K562 (cell line): Measurements from ENCODE around the gene KIF26A. TPM values are rescaled to one million over a fixed set of nuclear protein-coding genes. Genes with fewer than 3 reads are reported as not detected.

Experiments
- ATAC-seq: fragments of 200-7000 bp; cut with Tn5 transposase; 3 replicates; pipeline ENCODE4 v1.9.1; 2020; ENCODE audit warnings: moderate library complexity
- BruUV-seq: library from RNA; stranded (reverse); fragments of 400-500 nt; replicated peaks from 2 replicates; lab custom pipeline; 2021; lab: Mats Ljungman, UMichigan
- CTCF ChIA-PET: fragments of 300-600 bp; formaldehyde crosslinking; extraction: SDS; loops from one replicate; lab custom pipeline; 2021; ENCODE audit warnings: low intra/inter-chr PET ratio; lab: Yijun Ruan, JAX
- POLR2A ChIA-PET: fragments of 300-600, 350-650 bp; sonication (Branson Sonifier 250); formaldehyde crosslinking; extraction: SDS; loops from one replicate; lab custom pipeline; 2021; ENCODE audit warnings: antibody characterized with exemption, inconsistent platforms; lab: Yijun Ruan, JAX
- DNase-seq, 4 experiments: peaks; one replicate each; pipeline versions ENCODE4 v3.0.0 to v3.0.0-alpha.2; 2011 to 2018; ENCODE audit warnings: low spot score in 3 of 4, mixed read lengths in 3 of 4; ENCODE audit errors: extremely low read depth in 1 of 4
- FAIRE-seq: peaks from 2 replicates; lab custom pipeline; 2011; peaks lifted over from hg19 to GRCh38; lab: Jason Lieb, UNC
- H2AFZ ChIP-seq: 2 replicates; pipeline ENCODE4 v1.6.0; 2011; ENCODE audit warnings: low read depth, low read length, control low read depth, inconsistent platforms
- H3K27ac ChIP-seq: fragments of 200-600 bp; 3 replicates; pipeline ENCODE4 v1.8.0; 2011; ENCODE audit warnings: low read depth, mild to moderate bottlenecking, control low read depth, inconsistent platforms, low read length, moderate library complexity, mixed read lengths; ENCODE audit errors: extremely low read depth
- H3K27me3 ChIP-seq, 2 experiments: fragments of 300-600 bp in 1 of 2; 2 replicates in 1 of 2; 3 replicates in 1 of 2; pipeline versions ENCODE4 v1.6.0 to v1.8.0; 2011; ENCODE audit warnings: inconsistent platforms in 2 of 2, low read length in 2 of 2, mild to moderate bottlenecking in 1 of 2, mixed read lengths in 1 of 2, moderate library complexity in 1 of 2; ENCODE audit not compliant: control insufficient read depth in 2 of 2, insufficient read depth in 2 of 2
- H3K36me3 ChIP-seq: fragments of 300-600 bp; 3 replicates; pipeline ENCODE4 v1.8.0; 2011; ENCODE audit warnings: mild to moderate bottlenecking, low read length, inconsistent platforms; ENCODE audit not compliant: control insufficient read depth, insufficient read depth
- H3K4me1 ChIP-seq, 2 experiments: fragments of 200-600 bp in 1 of 2; replicated peaks in 1 of 2; 2 replicates in 1 of 2; 3 replicates in 1 of 2; pipeline versions ENCODE4 v1.5.1 to v1.8.0; 2011; ENCODE audit warnings: inconsistent platforms in 2 of 2, low read length in 2 of 2, mild to moderate bottlenecking in 1 of 2, mixed read lengths in 1 of 2, moderate library complexity in 1 of 2; ENCODE audit not compliant: control insufficient read depth in 2 of 2, insufficient read depth in 2 of 2
- H3K4me2 ChIP-seq: 2 replicates; pipeline ENCODE4 v1.6.1; 2011; ENCODE audit warnings: low read length, control low read depth, inconsistent platforms, mixed read lengths; ENCODE audit not compliant: insufficient read depth
- H3K4me3 ChIP-seq: fragments of 200-600 bp; sonication (generic), shearing (Covaris generic); 2 replicates; pipeline ENCODE4 v1.5.1; 2016; ENCODE audit warnings: control low read depth, inconsistent platforms
- H3K79me2 ChIP-seq: fragments of 200-600 bp; 3 replicates; pipeline ENCODE4 v1.8.0; 2011; ENCODE audit warnings: low read length, inconsistent platforms; ENCODE audit not compliant: control insufficient read depth, insufficient read depth
- H3K9ac ChIP-seq, 2 experiments: 2 replicates each; pipeline versions ENCODE4 v1.6.0 to v1.6.1; 2011; ENCODE audit warnings: low read depth in 2 of 2, low read length in 2 of 2, control low read depth in 1 of 2, inconsistent platforms in 1 of 2, mild to moderate bottlenecking in 1 of 2, mixed read lengths in 1 of 2; ENCODE audit not compliant: insufficient read depth in 1 of 2
- H3K9me1 ChIP-seq: one replicate; pipeline ENCODE4 v1.6.0; 2011; ENCODE audit warnings: inconsistent platforms, mild to moderate bottlenecking, low read length, moderate library complexity; ENCODE audit not compliant: control insufficient read depth, insufficient read depth
- H3K9me3 ChIP-seq: replicated peaks from 2 replicates; pipeline ENCODE4 v1.5.1; 2011; ENCODE audit warnings: low read depth, low read length, inconsistent platforms; ENCODE audit not compliant: control insufficient read depth, insufficient read depth
- H4K20me1 ChIP-seq: replicated peaks from 2 replicates; pipeline ENCODE4 v1.6.1; 2011; ENCODE audit warnings: low read length, inconsistent platforms, mixed read lengths; ENCODE audit not compliant: control insufficient read depth, insufficient read depth
- CCAR2 ChIP-seq: fragments of 200-400 bp; formaldehyde crosslinking; IDR thresholded peaks from 2 replicates; pipeline ENCODE4 v1.6.1; 2017; ENCODE audit warnings: mild to moderate bottlenecking, low read depth, low read length
- HEY1 ChIP-seq: fragments of 250-450 bp; sonication (Bioruptor Pico); IDR thresholded peaks from 2 replicates; pipeline ENCODE4 v1.5.0; 2020; ENCODE audit warnings: mild to moderate bottlenecking, moderate library complexity, borderline replicate concordance
- MCM5 ChIP-seq: fragments of 450-650 bp; IDR thresholded peaks from 2 replicates; pipeline ENCODE4 v1.6.1; 2016; ENCODE audit warnings: low read depth
- MTA1 ChIP-seq: fragments of 450-650 bp; IDR thresholded peaks from 2 replicates; pipeline ENCODE4 v1.6.1; 2017; ENCODE audit warnings: borderline replicate concordance
- NONO ChIP-seq, 2 experiments: fragments of 200-400 bp in 1 of 2; fragments of 450-650 bp in 1 of 2; formaldehyde crosslinking in 1 of 2; IDR thresholded peaks; 2 replicates each; pipeline ENCODE4 v1.6.1; 2017; ENCODE audit warnings: low read depth in 2 of 2, mild to moderate bottlenecking in 2 of 2, moderate library complexity in 2 of 2, low read length in 1 of 2
- PPARD ChIP-seq: fragments of 250-450 bp; sonication (Bioruptor Pico); IDR thresholded peaks from 2 replicates; pipeline ENCODE4 v1.8.0; 2022; ENCODE audit warnings: inconsistent platforms, mild to moderate bottlenecking, moderate library complexity
- ZNF668 ChIP-seq: fragments of 250-450 bp; sonication (Bioruptor Pico); IDR thresholded peaks from 2 replicates; pipeline ENCODE4 v1.8.0; 2022; ENCODE audit warnings: mild to moderate bottlenecking, inconsistent platforms
- WGBS: fragments of 100-300 bp; shearing (Covaris generic); methylation state at CpG from one replicate; pipeline ENCODE4 v1.1.6; 2016; ENCODE audit warnings: low coverage, mixed read lengths; ENCODE audit not compliant: insufficient coverage; ENCODE audit errors: missing lambda C conversion rate; 5-methylcytosine and 5-hydroxymethylcytosine counted together
- in situ Hi-C: fragments of 300-500 bp; cut with MboI; formaldehyde crosslinking; loops from 4 replicates; pipeline ENCODE4 v1.15.0; 2018; ENCODE audit warnings: inconsistent platforms, mixed read lengths
- intact Hi-C: fragments of 100-400 bp; cut with micrococcal nuclease; formaldehyde crosslinking; loops from 2 replicates; pipeline ENCODE4 v1.14.2; 2022
- polyA plus RNA-seq, 8 experiments: library from polyadenylated mRNA; depleted of rRNA in 4 of 8; stranded (reverse) in 5 of 8; unstranded in 3 of 8; fragments of >200 nt; fragmentation: Nextera tagmentation in 2 of 8; fragmentation: Illumina TruSeq in 1 of 8; extraction: Ambion mirVana in 2 of 8; extraction: Trizol in 1 of 8; gene quantifications; 2 replicates each; pipeline versions ENCODE4 v1.2.1 to v1.2.3, GENCODE V29; 2011 to 2014; ENCODE audit warnings: inconsistent platforms in 1 of 8, missing spikeins in 1 of 8
- total RNA-seq, 7 experiments: library from RNA; depleted of rRNA in 6 of 7; stranded (reverse); fragments of >200 nt in 6 of 7; fragmentation: Illumina TruSeq in 2 of 7; extraction: Trizol in 2 of 7; gene quantifications; 2 replicates each; pipeline versions ENCODE4 v1.2.1 to v1.2.3, GENCODE V29; 2011 to 2021; ENCODE audit warnings: low replicate concordance in 1 of 7
- TF ChIP-seq, protein P1 (sequence below): sonication (generic); formaldehyde crosslinking; IDR thresholded peaks from 2 replicates; pipeline ENCODE4 v1.9.0; 2022; ENCODE audit warnings: mild to moderate bottlenecking, missing genetic modification reagents
- TF ChIP-seq, protein P2 (sequence below): fragments of 250-450 bp; sonication (Bioruptor Pico); IDR thresholded peaks from 2 replicates; pipeline ENCODE4 v1.5.1; 2021; ENCODE audit warnings: mild to moderate bottlenecking

KIF26A gene
- total and polyA plus RNA-seq, 9 of the 15 experiments (the other 6 are each of a cell fraction or from before 2014, with no cell fraction given) = 0.04 TPM; not detected in 8

DNA sequence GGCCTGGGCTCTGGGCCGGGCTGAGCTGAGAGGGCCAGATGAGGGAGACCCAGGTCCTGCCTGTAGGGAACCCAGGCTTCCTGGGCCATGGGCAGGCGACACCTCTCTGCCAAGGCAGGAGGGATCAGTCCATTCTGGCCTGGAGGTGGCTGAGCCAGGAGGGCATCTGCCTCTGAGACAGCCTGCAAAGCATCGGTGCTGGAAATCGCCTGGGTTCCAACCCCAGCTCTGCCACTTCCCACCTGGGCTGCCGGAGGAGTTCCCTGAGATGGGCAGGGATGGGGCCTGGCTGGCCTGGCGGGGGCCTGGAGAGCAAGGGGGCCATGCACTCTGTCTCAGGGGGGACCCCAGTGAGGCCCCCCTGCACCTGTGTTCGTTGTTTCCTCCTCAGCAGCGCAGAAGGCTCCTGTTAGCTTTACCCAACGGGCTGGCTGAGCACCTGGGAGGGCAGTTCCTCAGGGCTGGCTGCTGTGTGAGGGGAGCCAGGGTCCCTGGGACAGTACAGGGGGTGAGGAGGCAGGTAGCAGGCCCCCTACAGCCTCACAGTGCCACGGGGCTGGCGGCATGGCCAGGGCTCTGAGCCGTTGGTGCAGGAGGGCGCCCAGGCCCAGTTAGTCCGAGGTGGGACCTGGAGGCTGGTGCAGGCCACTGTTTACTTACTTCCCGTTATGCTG is 50.5 kb downstream of the KIF26A start:
- 0% methylated on average over 9 of the region's 15 CpGs for WGBS

More for the DNA sequence above, 50.5 kb downstream of the KIF26A start:
- Histone ChIP-seq H3K9ac (no peak overlapping the region), H3K79me2 (no peaks in the 10 kb centered on the region), H3K27ac (no peak overlapping the region), H3K4me3 (no peak overlapping the region), H3K36me3 (no peaks in the 10 kb centered on the region), H3K27me3 (no peaks in the 10 kb centered on the region), H3K4me1 (no peaks in the 10 kb centered on the region), H4K20me1 (no peaks in the 10 kb centered on the region), H2AFZ (no peak overlapping the region), H3K9me3 (no peaks in the 10 kb centered on the region), H3K9me1 (no peaks in the 10 kb centered on the region), H3K4me2 (no peak overlapping the region)
- TF ChIP-seq CCAR2 (no peak), MTA1 (no peak), ZNF668 (CRISPR knock-in tag) (no peak), HEY1 (CRISPR knock-in tag) (no peak), NONO (IDR thresholded peaks at IDR 0.05; ENCODE audit: low read depth in 2 of 2, low read length in 1 of 2) (no peak), MCM5 (no peak), PPARD (CRISPR knock-in tag) (no peak)
- TF ChIP-seq, protein P1, sequence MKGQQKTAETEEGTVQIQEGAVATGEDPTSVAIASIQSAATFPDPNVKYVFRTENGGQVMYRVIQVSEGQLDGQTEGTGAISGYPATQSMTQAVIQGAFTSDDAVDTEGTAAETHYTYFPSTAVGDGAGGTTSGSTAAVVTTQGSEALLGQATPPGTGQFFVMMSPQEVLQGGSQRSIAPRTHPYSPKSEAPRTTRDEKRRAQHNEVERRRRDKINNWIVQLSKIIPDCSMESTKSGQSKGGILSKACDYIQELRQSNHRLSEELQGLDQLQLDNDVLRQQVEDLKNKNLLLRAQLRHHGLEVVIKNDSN (CRISPR knock-in tag) = no peak
- TF ChIP-seq, protein P2, sequence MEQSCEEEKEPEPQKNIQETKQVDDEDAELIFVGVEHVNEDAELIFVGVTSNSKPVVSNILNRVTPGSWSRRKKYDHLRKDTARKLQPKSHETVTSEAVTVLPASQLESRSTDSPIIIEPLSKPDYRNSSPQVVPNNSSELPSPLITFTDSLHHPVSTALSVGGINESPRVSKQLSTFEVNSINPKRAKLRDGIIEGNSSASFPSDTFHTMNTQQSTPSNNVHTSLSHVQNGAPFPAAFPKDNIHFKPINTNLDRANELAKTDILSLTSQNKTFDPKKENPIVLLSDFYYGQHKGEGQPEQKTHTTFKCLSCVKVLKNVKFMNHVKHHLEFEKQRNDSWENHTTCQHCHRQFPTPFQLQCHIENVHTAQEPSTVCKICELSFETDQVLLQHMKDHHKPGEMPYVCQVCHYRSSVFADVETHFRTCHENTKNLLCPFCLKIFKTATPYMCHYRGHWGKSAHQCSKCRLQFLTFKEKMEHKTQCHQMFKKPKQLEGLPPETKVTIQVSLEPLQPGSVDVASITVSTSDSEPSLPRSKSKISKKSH (CRISPR knock-in tag) = no peak
- BruUV-seq = no TSS peak
- ChIA-PET CTCF (no interaction called here), POLR2A (interaction anchor here (0.6 kb wide), 1 partner anchor 66 kb away, joined by 3 read pairs; no protein-coding TSS in a partner anchor)
- intact Hi-C loops (no loop called here), in situ Hi-C loops (no loop called here)
- FAIRE-seq (no peak), ATAC-seq (no peak), DNase-seq (no peak)
